ENCODE measurements around the gene ART5. TPM values are rescaled to one million over a fixed set of nuclear protein-coding genes. Genes with fewer than 3 reads are reported as not detected.
A peak's percentile ranks its signal among the peaks of the same experiment; 100 is the strongest.

The ART5 gene
- total RNA-seq, 1 donor from 2014 or later: 1.4 TPM

DNA sequence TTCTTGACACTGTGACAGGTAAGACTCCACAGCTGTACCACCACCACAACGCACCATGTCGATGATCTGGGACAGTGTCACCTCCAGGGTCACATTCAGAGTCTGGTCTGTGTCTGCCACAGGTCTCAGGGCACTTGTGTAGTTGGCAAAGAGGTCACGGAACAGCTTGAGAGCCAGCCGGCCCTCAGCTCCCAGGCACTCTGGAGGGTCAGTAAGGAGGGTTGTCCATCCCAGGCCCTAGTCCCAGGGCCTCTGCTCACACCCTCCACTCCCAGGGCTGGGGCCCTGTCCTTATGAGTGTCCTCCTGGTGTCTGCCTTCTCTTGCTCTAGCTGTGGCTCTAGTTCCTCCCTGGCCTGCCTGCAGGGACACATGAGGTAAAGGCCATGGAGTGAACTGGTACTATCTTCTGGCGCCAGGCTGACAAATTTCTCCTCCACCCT is 28.0 kb upstream of the ART5 start:
- no peak overlapping the region for H3K27ac Mint-ChIP-seq (ENCODE audit: unreplicated experiment)

DNA sequence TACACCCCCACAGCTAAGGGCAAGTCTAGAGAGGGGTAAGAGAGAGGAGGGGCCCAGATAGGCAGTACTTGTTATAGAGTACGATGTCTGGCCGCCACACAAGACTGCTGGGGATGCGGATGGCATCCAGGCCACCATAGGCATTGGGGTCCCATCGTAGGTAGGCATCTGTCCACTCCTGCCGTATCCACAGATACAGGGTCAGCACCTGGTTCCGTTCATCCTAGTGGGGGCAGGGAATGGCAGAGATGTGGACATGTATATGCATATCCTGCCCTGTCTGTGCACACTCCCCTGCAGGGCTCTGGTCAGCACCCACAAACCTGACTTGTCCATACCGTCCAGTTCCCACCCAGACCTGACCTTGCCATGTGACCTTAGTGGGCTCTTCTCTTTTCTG is 27.3 kb upstream of the ART5 start:
- Mint-ChIP-seq H3K4me3 (no peak overlapping the region), H3K36me3 (ENCODE audit: low read depth) (peaks cover 17% of the 10 kb centered on the region), H3K27ac (ENCODE audit: unreplicated experiment) (peak overlapping the region; percentile 87), H3K9me3 (no peaks in the 10 kb centered on the region), H3K4me1 (no peaks in the 10 kb centered on the region), H3K27me3 (ENCODE audit: low read depth) (no peaks in the 10 kb centered on the region)
- TF ChIP-seq, protein P1, sequence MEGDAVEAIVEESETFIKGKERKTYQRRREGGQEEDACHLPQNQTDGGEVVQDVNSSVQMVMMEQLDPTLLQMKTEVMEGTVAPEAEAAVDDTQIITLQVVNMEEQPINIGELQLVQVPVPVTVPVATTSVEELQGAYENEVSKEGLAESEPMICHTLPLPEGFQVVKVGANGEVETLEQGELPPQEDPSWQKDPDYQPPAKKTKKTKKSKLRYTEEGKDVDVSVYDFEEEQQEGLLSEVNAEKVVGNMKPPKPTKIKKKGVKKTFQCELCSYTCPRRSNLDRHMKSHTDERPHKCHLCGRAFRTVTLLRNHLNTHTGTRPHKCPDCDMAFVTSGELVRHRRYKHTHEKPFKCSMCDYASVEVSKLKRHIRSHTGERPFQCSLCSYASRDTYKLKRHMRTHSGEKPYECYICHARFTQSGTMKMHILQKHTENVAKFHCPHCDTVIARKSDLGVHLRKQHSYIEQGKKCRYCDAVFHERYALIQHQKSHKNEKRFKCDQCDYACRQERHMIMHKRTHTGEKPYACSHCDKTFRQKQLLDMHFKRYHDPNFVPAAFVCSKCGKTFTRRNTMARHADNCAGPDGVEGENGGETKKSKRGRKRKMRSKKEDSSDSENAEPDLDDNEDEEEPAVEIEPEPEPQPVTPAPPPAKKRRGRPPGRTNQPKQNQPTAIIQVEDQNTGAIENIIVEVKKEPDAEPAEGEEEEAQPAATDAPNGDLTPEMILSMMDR (conservative IDR thresholded peaks at IDR 0.05): no peak
- no peak for DNase-seq (ENCODE audit: low read depth, low spot score)

More for the DNA sequence above, 28.0 kb upstream of the ART5 start:
- TF ChIP-seq, protein P1 (conservative IDR thresholded peaks at IDR 0.05): no peak
- Mint-ChIP-seq H3K4me1 (no peaks in the 10 kb centered on the region), H3K27me3 (ENCODE audit: low read depth) (no peaks in the 10 kb centered on the region), H3K9me3 (no peaks in the 10 kb centered on the region), H3K36me3 (ENCODE audit: low read depth) (peaks cover 15% of the 10 kb centered on the region), H3K4me3 (no peak overlapping the region)
- DNase-seq (ENCODE audit: low read depth, low spot score): no peak

DNA sequence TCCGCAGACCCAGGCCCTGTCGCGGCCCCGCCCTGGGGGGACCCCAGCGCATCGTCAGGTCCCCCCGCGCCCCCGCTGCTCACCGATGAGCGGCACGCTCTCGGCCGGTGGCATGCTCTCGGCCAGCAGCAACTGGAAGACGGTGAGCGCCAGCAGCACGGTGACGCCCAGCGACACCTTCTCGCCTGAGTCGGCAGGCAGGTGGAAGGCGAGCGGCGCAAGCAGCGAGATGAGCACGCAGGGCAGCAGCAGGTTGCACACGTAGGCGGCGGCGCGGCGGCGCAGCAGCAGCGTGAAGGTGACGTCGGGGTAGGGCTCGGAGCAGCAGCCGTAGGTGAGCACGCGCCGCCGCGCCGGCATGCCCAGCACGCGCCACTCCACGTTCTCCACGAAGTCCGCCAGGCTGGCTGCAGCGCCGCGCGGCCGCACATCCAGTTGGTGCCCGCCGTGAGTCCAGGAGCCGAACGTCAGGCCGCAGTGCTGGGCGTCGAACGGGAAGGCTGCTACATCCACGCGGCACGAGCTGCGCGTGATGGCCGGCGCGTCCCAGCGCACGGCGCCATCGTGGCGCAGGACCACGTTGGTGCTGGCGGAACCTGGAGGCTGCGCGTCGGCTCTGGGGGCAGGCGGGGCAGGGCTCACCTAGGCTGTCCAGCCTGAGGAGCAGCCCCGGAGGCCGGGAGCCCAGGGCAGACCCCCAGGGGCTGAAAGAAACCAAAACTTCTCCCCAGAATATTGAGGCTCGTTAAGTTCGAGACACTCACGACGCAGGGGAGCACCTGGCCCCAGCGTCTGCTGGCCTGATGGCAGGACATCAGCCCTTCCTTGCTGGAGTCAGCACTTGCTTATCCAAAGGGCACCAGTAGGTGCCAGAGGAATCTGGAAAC is 25.6 kb upstream of the ART5 start:
- Mint-ChIP-seq H3K4me1 (no peaks in the 10 kb centered on the region), H3K27ac (ENCODE audit: unreplicated experiment) (no peak overlapping the region), H3K9me3 (no peaks in the 10 kb centered on the region), H3K36me3 (ENCODE audit: low read depth) (peaks cover 24% of the 10 kb centered on the region), H3K4me3 (no peak overlapping the region), H3K27me3 (ENCODE audit: low read depth) (no peaks in the 10 kb centered on the region)
- no peak for DNase-seq (ENCODE audit: low read depth, low spot score)
- TF ChIP-seq, protein P1 (conservative IDR thresholded peaks at IDR 0.05): no peak

DNA sequence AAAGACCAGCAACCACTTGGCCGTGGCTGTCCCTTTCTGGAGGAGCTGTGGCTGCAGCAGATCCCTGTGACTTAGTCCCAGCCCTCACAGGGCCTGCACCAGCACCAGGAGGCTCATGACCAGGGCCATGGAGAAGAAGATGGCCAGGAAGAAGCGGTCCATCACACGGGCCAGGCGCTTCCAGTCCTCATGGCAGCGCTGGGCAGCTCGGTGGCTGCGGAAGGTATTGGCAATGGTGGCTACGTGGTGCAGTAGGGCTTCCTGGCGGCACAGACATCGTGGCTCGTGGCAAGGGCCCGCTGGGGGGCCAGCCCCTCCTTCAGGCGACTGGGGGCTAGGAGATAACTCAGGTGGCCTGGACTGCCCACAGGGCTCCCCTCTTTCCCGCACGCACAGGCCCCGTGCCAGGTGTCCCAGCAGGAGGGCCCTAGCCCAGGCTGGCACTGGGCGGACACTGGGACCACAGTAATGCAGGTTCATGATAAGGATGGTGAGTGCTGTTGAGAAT is 24.3 kb upstream of the ART5 start:
- no peaks in the 10 kb centered on the region for H3K4me1 Mint-ChIP-seq
- H3K36me3 Mint-ChIP-seq (ENCODE audit: low read depth): peaks cover 24% of the 10 kb centered on the region
- no peak overlapping the region for H3K4me3 Mint-ChIP-seq
- H3K9me3 Mint-ChIP-seq: no peaks in the 10 kb centered on the region
- DNase-seq (ENCODE audit: low read depth, low spot score): no peak
- no peak overlapping the region for H3K27ac Mint-ChIP-seq (ENCODE audit: unreplicated experiment)
- TF ChIP-seq, protein P1 (conservative IDR thresholded peaks at IDR 0.05): no peak
- H3K27me3 Mint-ChIP-seq (ENCODE audit: low read depth): no peaks in the 10 kb centered on the region

DNA sequence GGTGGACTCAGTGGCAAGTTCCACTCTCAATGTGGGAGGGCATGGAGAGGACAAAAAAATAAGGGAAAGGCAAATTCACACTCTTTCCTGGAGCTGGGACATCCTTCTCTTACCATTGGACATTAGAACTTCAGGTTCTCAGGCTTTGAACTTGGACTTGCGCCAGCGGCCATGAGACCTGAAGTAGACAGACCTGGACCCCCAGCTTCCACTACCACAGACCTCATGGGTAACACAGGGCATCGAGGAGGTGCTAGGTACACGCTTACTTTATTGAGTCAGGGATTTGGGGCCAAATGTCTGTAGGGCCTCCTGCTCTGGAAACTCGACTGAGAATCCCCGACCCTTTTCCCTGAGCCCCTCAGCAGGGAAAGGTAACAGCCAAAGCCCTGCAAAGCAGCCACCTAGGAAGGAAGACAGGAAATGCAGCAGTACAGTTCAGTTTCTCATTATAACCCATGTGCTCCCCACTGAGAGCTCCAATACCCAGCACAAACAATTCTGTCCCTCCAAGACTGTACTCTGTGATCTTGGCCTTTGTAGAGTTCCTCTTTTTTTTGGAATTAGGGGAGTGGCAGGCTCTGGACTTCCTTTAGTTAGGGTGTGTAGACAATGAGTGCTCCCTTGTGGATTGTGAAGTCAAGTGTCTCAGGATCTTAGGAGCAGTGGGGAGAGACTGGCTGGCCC is 23.7 kb upstream of the ART5 start:
- Mint-ChIP-seq H3K27me3 (ENCODE audit: low read depth) (no peaks in the 10 kb centered on the region), H3K36me3 (ENCODE audit: low read depth) (peaks cover 24% of the 10 kb centered on the region), H3K4me3 (no peak overlapping the region), H3K4me1 (no peaks in the 10 kb centered on the region), H3K9me3 (peaks cover 3% of the 10 kb centered on the region), H3K27ac (ENCODE audit: unreplicated experiment) (no peak overlapping the region)
- TF ChIP-seq, protein P1 (conservative IDR thresholded peaks at IDR 0.05): no peak
- no peak for DNase-seq (ENCODE audit: low read depth, low spot score)
